Gastroesophageal sphincter (tissue), 3 donors: Measurements from ENCODE around the gene PROC.
"Not testable (repeated sequence)": the region's sequence is repeated elsewhere in the genome, so short reads cannot be mapped to it uniquely, and the experiment has no call there.

Source experiments
- CTCF ChIP-seq, 4 experiments: fragments of 200-600 bp in 2 of 4; fragments of 450-650 bp in 2 of 4; sonication (generic) in 1 of 4; IDR thresholded peaks; one replicate each; pipeline ENCODE4 v1.5.1; 2017 to 2019; ENCODE audit warnings: antibody characterized with exemption in 4 of 4, mild to moderate bottlenecking in 2 of 4, moderate library complexity in 2 of 4
- EP300 ChIP-seq: sonication (generic); formaldehyde crosslinking; IDR thresholded peaks from one replicate; pipeline ENCODE4 v1.6.1; 2017; ENCODE audit warnings: antibody characterized with exemption, mild to moderate bottlenecking
- POLR2A ChIP-seq, 2 donors: fragments of 450-650 bp; IDR thresholded peaks; one replicate each; pipeline ENCODE4 v1.6.1; 2017; ENCODE audit warnings: antibody characterized with exemption in 2 of 2, mild to moderate bottlenecking in 2 of 2, moderate library complexity in 1 of 2
- POLR2AphosphoS5 ChIP-seq: sonication (generic); formaldehyde crosslinking; IDR thresholded peaks from one replicate; pipeline ENCODE4 v1.6.1; 2017; ENCODE audit warnings: antibody characterized with exemption

DNA sequence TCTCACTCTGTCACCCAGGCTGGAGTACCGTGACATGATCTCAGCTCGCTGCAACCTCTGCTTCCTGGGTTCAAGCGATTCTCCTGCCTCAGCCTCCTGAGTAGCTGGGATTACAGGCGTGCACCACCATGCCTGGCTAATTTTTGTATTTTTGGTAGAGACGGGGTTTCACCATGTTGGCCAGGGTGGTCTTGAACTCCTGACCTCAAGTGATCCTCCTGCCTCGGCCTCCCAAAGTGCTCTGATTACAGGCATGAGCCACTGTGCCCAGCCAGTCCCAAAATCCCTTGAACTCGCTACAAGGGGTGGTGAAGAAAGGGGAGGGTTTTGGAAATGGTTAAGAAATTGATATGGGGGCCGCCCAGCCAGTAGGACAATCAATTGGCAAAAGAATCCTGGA lies 34.2 kb downstream of the PROC start:
- not testable (repeated sequence) for TF ChIP-seq CTCF (IDR thresholded peaks at IDR 0.05); POLR2A (IDR thresholded peaks at IDR 0.05); POLR2AphosphoS5; EP300
